GM18868 (cell line): ENCODE measurements around the gene AK8.

Experiments
- ATAC-seq: cut with Tn5 transposase; IDR thresholded peaks from one replicate; pipeline ENCODE4 v1.9.1; 2021; ENCODE audit warnings: mild to moderate bottlenecking, moderate library complexity; ENCODE audit not compliant: unreplicated experiment

AK8 gene

DNA sequence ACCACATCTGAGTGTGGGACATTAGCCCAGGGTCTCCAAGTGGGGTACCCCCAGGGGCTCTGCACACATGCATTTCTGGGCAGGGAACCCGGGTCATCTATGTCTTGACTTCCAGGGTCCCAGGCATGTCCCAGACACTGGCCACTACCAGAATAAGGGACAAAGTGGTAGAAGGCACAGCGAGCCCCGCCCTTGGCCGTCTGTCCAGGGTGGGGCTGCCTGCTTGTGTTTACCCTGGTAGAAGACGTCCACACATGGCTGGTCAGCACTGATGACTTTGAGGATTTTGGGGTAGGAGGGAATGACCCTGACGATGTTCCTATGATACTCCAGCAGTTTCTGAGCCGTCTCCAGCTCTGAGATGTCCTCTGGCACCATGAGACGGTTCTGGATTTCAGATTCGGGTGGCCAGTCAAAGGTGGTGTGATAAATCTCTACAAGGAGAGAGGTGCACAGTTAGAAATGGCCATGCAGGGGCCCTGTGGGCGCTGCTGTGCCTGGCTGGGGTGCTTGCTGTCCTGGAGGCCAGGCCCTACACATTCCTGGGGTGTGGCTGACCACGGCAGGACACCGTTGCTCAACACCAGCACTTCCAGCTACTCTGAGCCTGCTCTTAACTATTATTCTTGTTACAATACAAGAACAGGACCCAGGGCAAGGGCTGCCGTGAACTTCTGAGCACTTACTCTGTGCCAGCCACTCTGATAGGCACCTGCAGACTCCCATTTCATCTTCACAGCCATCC is 51.3 kb downstream of the AK8 start:
- no peak for ATAC-seq

DNA sequence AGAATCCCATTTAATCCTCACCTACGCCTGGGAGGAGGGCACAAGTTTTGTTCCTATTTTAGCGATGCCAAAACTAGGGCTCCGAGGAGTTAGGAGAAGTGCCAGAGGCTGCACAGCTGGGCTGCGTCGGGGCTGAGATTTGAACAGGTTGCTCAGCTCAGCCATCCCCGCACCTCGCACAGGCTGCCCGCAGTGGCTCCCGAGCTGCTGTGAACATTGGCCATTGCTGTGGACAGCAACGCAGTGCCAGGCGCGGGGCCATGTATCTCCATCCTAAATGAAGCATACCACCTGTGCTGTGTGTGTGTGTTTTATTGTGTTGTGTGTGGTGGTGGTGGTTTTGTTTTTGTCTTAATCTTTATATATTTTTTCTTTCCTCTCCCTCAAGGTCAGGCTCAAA is 52.0 kb downstream of the AK8 start:
- no peak for ATAC-seq

GRCh38 chr9:132825430-132825829 is 52.7 kb downstream of the AK8 start:
- ATAC-seq: no peak

GRCh38 chr9:132824951-132825350 is 53.1 kb downstream of the AK8 start:
- ATAC-seq: no peak

DNA sequence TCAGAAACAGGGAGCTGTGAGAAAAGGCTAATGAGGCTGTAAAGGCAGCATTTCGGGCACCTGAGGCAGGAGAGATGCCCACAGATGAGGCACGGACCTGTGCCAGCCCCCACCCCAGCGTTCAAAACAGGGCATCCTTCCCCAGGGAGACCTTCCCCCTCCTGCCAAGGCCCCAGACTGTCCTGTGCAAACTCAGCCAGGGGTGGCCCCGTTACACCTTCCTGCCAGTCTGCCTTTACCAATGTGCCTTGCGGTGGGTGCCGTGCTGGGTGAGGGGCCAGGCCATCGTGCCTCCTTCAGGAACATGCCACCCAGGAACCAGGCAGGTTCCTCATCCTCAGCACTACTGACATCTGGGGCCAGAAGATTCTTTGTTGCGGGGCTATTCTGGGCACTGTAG is 53.9 kb downstream of the AK8 start:
- ATAC-seq: no peak

DNA sequence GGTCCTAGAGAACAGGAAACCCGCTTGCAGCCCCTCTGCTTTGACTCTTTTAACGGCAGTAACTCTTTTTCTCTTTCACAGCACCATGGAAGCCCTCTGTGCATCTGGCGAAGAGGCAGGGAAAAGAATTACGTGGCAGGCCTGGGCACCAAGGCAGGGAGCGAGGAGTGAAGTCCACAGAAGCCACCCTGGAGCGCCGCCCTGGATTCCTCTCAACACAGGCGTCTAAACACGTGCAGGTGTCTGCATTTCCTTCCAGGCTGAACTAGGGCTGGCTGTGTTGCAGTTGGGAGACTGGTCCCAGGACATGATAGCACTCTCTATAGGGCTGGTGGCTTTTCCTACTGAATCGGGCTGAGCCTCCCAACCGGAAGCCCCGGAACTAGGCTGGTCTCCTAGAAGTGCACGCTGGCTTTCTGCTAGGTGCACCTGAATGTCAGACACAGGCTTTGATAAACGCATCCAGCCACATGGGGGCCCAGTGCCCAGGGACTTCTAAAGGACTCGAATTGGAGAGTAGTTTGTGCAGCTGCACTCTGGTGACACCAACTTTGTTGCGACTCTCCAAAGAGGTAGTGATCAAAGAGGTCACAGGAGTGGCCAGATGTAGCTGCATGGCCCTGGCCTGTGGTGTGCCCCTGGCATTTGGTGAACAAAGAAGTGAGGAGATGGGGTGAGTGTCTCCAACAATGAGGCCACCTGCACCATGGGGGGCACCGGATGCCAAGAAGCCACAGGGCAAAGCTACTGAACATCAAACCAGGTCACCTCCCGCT is 54.5 kb downstream of the AK8 start:
- ATAC-seq: no peak

DNA sequence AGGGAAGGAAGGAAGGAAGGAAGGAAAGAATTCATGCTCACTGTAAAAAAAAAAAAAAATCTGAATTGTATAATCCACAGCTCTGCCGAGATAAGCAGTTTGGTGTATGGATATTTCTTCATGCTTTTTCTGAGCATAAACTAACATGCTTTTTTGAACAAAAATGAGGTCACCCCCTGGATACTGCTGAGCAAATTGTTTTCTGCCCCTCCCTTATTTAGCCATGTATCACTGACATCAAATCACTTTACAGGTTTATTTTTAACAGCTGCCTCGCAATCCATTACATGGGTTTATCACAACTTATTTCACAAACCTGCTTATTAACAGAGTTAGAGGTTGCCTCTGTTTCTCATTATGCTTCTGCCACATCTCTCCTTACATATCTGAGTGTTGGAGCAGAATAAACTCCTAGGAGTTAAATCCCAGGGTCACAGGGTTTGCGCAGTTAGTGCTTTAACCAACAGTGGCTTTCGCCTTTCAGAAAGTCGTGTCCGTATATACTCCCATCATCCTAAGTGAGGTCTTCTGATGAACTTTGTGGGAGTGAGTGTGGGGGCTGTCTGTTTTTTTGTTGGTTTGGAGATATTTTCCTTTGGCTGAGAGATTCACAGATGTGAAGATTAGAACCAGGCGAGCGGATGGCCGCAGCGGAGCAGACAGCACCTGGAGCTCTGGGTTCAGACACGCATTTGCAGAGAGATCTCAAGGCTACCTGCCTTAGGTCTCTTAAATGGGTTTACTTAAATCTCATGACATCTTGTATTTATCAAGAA is 57.7 kb downstream of the AK8 start:
- ATAC-seq: no peak

GRCh38 chr9:132818588-132818987 is 59.5 kb downstream of the AK8 start:
- ATAC-seq: no peak

- no peak for ATAC-seq
Observed at GRCh38 chr9:132814937-132815336, 63.1 kb downstream of the AK8 start.

DNA sequence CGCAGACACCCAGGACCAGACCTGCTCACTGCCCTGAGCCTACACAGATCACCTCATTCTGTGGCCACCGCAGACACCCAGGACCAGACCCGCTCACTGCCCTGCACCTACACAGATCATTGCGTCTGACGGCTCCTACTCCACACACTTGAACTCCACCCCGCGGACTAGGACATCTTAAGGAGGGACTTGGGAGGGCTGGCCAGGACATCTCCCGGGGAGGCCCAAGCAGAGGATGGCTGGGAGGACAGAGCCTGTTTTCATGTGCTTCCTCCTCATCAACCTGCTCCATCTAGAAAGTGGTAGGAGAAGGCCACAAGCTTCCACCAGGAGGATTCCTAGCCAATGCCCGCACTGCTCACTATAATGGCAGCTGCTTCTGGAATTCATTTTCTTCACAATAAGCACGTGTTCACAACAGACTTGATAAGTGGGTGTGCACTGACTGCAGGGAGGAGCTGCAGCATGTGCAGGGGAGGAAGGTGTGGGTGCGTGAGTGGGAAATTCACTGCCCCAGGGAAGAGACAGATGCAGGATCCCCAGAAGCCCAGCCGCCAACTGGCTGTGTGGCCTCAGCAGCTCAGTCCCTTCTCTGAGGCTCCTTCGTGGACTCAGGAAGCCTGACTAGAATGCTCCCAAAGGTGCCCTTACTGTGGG is 64.8 kb downstream of the AK8 start:
- ATAC-seq: no peak

- no peak for ATAC-seq
Observed at GRCh38 chr9:132811985-132812384, 66.1 kb downstream of the AK8 start.

DNA sequence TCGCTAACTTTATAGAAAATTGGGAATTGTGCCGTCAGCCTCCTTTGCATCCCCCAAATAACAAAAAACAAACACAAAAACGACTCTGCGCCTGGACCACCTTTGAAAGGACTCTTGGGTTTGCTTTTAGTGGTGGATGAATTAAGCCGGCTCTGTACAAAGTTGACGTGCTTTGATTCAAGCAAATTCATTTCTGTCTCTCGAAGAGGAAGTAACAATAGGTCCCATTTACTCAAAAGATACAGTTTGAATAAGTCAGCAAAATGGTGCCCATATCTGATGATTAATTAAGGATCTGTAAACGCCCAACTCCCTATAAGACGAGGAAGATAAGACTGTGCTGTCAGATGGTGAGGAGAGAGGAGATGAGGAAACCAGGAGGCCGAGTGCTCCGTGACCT is 67.8 kb downstream of the AK8 start:
- no peak for ATAC-seq

GRCh38 chr9:132809677-132810271 is 68.3 kb downstream of the AK8 start:
- no peak for ATAC-seq

- no peak for ATAC-seq
Observed at GRCh38 chr9:132808645-132809044, 69.4 kb downstream of the AK8 start.

DNA sequence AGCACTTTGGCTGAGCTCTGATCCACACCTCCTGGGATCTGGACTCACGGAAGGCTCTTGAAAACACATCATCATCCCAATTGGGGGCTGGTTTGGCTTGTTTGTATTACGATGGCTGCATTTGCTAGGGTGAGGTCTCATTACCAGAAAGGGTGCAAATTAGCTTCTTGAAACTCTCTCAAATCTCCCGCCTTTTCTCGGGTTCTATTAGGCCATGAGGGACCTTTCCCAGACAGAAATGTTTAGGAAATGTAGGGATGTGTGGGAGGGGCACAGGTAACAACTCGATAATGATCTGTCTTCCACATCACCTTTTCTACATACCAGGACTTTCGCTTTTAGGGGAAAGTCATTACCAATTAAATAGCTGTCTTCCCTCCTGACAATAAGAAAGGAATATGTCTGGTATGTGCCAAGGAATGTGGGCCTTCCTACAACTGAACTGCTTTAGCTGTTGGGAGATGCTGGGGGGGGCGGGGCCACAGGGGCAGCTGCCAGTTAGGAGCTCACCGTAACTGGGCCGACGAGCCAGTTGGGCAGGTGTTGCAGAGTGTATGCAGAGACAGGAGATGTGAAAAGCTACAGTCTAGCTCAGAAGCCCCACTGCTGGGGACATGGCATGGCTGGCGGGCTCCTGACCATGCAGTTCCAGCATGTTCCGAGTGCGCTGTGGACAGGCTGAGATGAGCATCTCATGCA is 71.2 kb downstream of the AK8 start:
- ATAC-seq: no peak

GRCh38 chr9:132806306-132806705 is 71.8 kb downstream of the AK8 start:
- no peak for ATAC-seq

- no peak for ATAC-seq
Observed at GRCh38 chr9:132804576-132805295, 73.3 kb downstream of the AK8 start.

- ATAC-seq: no peak
Observed at GRCh38 chr9:132802121-132802795, 75.8 kb downstream of the AK8 start.

DNA sequence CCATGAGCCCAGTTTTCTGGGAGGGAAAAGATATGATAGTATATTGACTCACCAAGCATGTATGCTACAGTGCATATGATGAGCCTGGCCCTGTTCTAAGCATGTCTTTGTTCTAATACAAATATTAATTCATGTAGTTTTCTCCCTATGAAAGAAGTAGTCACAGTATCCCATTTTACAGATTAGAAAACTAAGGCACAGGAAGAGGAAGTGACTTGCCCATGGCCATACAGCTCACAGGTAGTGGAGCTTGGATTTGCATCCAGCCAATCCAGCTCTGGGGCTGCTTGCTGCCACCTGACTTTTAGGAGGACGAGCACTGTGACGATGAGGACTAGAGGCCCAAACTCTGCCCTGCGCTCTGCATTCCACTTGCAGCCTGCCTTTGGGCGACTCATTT is 76.4 kb downstream of the AK8 start:
- ATAC-seq: no peak
